ENCODE results near the gene C2orf80.

- TF ChIP-seq YY1 (IDR thresholded peaks at IDR 0.05; ENCODE audit: low read depth) (no peak), TAF1 (IDR thresholded peaks at IDR 0.05; ENCODE audit: low read depth) (no peak), FOXM1 (IDR thresholded peaks at IDR 0.05; ENCODE audit: borderline replicate concordance, low read depth) (no peak), EP300 (IDR thresholded peaks at IDR 0.05; ENCODE audit: borderline replicate concordance) (no peak), CEBPB (IDR thresholded peaks at IDR 0.05) (no peak), RAD21 (IDR thresholded peaks at IDR 0.05; ENCODE audit: low read depth) (no peak)
- TF ChIP-seq, protein P1, sequence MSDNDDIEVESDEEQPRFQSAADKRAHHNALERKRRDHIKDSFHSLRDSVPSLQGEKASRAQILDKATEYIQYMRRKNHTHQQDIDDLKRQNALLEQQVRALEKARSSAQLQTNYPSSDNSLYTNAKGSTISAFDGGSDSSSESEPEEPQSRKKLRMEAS (IDR thresholded peaks at IDR 0.05), result no peak
Observed at GRCh38 chr2:208125251-208125650, 64.6 kb downstream of the C2orf80 start.
